Measurements from ENCODE around the gene CRISPLD2.

Gene CRISPLD2

DNA sequence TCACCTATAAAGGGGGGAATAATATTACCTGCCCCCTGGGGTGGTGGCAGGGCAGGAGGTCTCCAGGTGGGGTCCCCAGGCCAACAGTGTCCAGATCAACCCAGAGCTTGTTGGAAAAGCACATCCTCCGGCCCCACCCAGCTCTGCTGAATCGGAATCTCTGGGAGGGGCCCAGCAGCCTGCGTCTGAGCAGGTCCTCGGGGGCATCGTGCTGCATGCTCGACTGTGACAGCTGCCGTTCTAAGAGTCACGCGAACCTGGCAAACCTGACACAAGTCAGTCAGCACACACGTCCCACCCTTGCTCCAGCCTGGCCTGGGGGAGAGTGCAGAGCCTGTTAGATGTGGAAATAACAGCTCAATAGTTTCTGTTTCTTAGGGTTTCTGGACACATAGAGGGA, 72.3 kb downstream of the CRISPLD2 start:
- no peak for TF ChIP-seq CTCF (IDR thresholded peaks at IDR 0.05; ENCODE audit: low read depth, low read length)
- H3K4me3 ChIP-seq (replicated peaks in 1 of 2; ENCODE audit: low read depth in 2 of 2, low read length in 2 of 2), result no peak overlapping the region
- no peak for DNase-seq (ENCODE audit: low read depth in 2 of 2)

DNA sequence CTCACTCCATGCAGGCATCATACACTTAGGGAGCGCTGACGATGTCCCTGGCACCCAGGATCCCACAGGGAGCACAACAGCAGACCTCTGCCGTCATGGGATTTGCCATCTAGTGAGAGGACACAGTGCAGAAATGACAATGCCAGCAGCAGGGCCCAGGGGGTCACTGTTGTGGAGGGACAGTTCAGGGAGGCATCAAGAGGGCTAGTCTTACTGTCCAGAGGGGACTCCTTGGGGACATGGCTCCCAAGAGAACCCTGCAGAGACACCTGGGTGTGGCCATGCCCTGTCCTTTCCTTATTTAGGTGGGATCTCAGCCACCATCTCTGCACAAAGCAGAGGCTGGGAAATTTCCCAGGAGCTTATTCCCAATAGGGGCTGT, 73.7 kb downstream of the CRISPLD2 start:
- TF ChIP-seq CTCF (IDR thresholded peaks at IDR 0.05; ENCODE audit: low read depth, low read length), result no peak
- no peak for DNase-seq (ENCODE audit: low read depth in 2 of 2)
- H3K4me3 ChIP-seq (replicated peaks in 1 of 2; ENCODE audit: low read depth in 2 of 2, low read length in 2 of 2), result no peak overlapping the region

GRCh38 chr16:84893849-84894599, 74.2 kb downstream of the CRISPLD2 start:
- TF ChIP-seq CTCF (IDR thresholded peaks at IDR 0.05; ENCODE audit: low read depth, low read length), result no peak
- no peak for DNase-seq (ENCODE audit: low read depth in 2 of 2)
- no peak overlapping the region for H3K4me3 ChIP-seq (replicated peaks in 1 of 2; ENCODE audit: low read depth in 2 of 2, low read length in 2 of 2)

DNA sequence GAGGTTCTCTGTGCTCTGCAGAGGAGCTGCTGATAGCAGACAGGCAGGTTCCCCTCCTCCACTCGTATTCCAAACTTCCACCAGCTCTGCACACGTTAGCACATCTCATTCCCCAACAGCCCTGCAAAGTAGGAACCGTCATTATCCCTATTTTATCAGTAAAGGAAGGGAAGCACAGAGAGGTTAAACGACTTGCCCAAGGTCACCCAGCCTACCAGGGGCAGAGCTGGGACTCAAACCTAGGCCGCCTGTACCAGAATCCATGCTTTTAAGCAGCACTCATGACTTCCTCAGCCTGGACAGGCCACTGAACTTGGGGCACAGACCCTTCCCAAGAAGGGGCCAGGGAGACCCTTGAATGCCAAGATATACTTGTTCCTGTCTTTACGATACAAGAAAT, 75.2 kb downstream of the CRISPLD2 start:
- no peak for TF ChIP-seq CTCF (IDR thresholded peaks at IDR 0.05; ENCODE audit: low read depth, low read length)
- no peak overlapping the region for H3K4me3 ChIP-seq (replicated peaks in 1 of 2; ENCODE audit: low read depth in 2 of 2, low read length in 2 of 2)
- no peak for DNase-seq (ENCODE audit: low read depth in 2 of 2)

DNA sequence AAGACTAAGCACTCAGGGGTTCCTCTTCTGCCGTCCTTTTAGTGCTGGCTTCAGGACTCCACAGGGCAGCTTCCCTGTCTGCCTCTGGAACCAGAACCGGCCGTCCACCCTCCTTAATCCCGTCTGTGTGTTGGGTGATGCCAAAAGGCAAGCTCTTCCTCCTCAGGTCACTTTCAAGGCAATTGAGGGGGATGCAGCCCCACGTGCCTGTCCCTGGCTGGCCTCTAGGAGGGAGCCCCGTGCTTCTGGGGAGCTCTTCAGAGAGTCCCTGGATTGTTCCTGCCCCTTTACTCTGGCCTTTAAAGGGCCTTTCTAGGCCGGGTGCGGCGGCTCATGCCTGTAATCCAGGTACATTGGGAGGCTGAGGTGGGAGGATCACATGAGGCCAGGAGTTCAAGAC, 77.1 kb downstream of the CRISPLD2 start:
- no peak for DNase-seq (ENCODE audit: low read depth in 2 of 2)
- no peak overlapping the region for H3K4me3 ChIP-seq (replicated peaks in 1 of 2; ENCODE audit: low read depth in 2 of 2, low read length in 2 of 2)
- TF ChIP-seq CTCF (IDR thresholded peaks at IDR 0.05; ENCODE audit: low read depth, low read length), result no peak

GRCh38 chr16:84897911-84898377, 78.2 kb downstream of the CRISPLD2 start:
- no peak overlapping the region for H3K4me3 ChIP-seq (replicated peaks in 1 of 2; ENCODE audit: low read depth in 2 of 2, low read length in 2 of 2)
- no peak for TF ChIP-seq CTCF (IDR thresholded peaks at IDR 0.05; ENCODE audit: low read depth, low read length)
- no peak for DNase-seq (ENCODE audit: low read depth in 2 of 2)

GRCh38 chr16:84898447-84898846, 78.7 kb downstream of the CRISPLD2 start:
- H3K4me3 ChIP-seq (replicated peaks in 1 of 2; ENCODE audit: low read depth in 2 of 2, low read length in 2 of 2), result no peak overlapping the region
- peak in 1 of 2 donors; percentile 46 for DNase-seq (ENCODE audit: low read depth in 2 of 2)
- TF ChIP-seq CTCF (IDR thresholded peaks at IDR 0.05; ENCODE audit: low read depth, low read length), result no peak
